ENCODE data around the gene CHAF1A.

- no peak for TF ChIP-seq POLR2A (IDR thresholded peaks at IDR 0.05)
- TF ChIP-seq POLR2AphosphoS5 (IDR thresholded peaks at IDR 0.05), result peak in 1 of 3 donors; percentile 24
These were observed 54.0 kb downstream of the CHAF1A start for GRCh38 chr19:4456476-4456842.
